ENCODE data around the gene SLC6A16. TPM values are rescaled to one million over a fixed set of nuclear protein-coding genes. Genes with fewer than 3 reads are reported as not detected.

The SLC6A16 gene
- total and polyA plus RNA-seq, 2 experiments from 2014 or later, result 0.31 to 1.8 TPM

- H3K4me3 ChIP-seq, result no peak overlapping the region
- peaks cover 59% of the 10 kb centered on the region for H3K36me3 ChIP-seq (ENCODE audit: insufficient read depth)
- H3K27ac ChIP-seq (ENCODE audit: low read depth), result no peak overlapping the region
- H3F3A ChIP-seq (replicated peaks; ENCODE audit: low read depth), result peaks cover 19% of the 10 kb centered on the region; the same call in 1 of the 2 replicates
- no peaks in the 10 kb centered on the region for H3K9me2 ChIP-seq (ENCODE audit: insufficient read depth)
- peaks cover 12% of the 10 kb centered on the region for H3K4me1 Mint-ChIP-seq
- peaks cover 10% of the 10 kb centered on the region; the same call in 1 of the 2 replicates for H4K20me1 ChIP-seq (replicated peaks; ENCODE audit: insufficient read depth)
- H3K27ac Mint-ChIP-seq, result no peak overlapping the region
- peaks cover 17% of the 10 kb centered on the region for H3K27me3 Mint-ChIP-seq (ENCODE audit: insufficient read depth, low read depth, poor library complexity)
- peaks cover 100% of the 10 kb centered on the region for H3K36me3 Mint-ChIP-seq (ENCODE audit: low read depth)
- H3K79me2 ChIP-seq (replicated peaks; ENCODE audit: insufficient read depth), result peaks cover 3% of the 10 kb centered on the region
- peaks cover 9% of the 10 kb centered on the region; the same call in 1 of the 2 replicates for H3K4me1 ChIP-seq (ENCODE audit: insufficient read depth)
- TF ChIP-seq NANOG (IDR thresholded peaks at IDR 0.05; ENCODE audit: borderline replicate concordance), result no peak
- no peak for TF ChIP-seq CTCF (conservative IDR thresholded peaks at IDR 0.05; ENCODE audit: low read depth in 2 of 2)
- TF ChIP-seq STAT1 (IDR thresholded peaks at IDR 0.05; ENCODE audit: unreplicated experiment), result no peak
- no peak for TF ChIP-seq ZNF462 (CRISPR knock-in tag; IDR thresholded peaks at IDR 0.05)
- no peak for TF ChIP-seq EZH2 (IDR thresholded peaks at IDR 0.05; ENCODE audit: low read depth, unreplicated experiment)
- TF ChIP-seq JUNB (IDR thresholded peaks at IDR 0.05; ENCODE audit: unreplicated experiment), result no peak
- TF ChIP-seq ETS1 (IDR thresholded peaks at IDR 0.05), result no peak
- TF ChIP-seq EZH2phosphoT487 (IDR thresholded peaks at IDR 0.05; ENCODE audit: unreplicated experiment), result no peak
- TF ChIP-seq CREB1 (CRISPR knock-in tag; IDR thresholded peaks at IDR 0.05; ENCODE audit: low read depth), result no peak
- TF ChIP-seq REST (IDR thresholded peaks at IDR 0.05; ENCODE audit: unreplicated experiment), result no peak
- TF ChIP-seq ZNF331 (CRISPR knock-in tag; IDR thresholded peaks at IDR 0.05; ENCODE audit: low read depth), result no peak
- no peak for TF ChIP-seq ZNF114 (CRISPR knock-in tag; IDR thresholded peaks at IDR 0.05)
- no peak for TF ChIP-seq POLR2AphosphoS5 (IDR thresholded peaks at IDR 0.05; ENCODE audit: low read depth)
- H3K9me3 Mint-ChIP-seq, result peaks cover 3% of the 10 kb centered on the region; the same call in 2 of the 3 replicates
- no peak overlapping the region for H3K4me2 ChIP-seq
- DNase-seq (ENCODE audit: low spot score) (no peak), ATAC-seq (no peak)
- no peak overlapping the region for H2AFZ ChIP-seq
- H3K4me3 Mint-ChIP-seq, result no peak overlapping the region
- H3K27me3 ChIP-seq (ENCODE audit: insufficient read depth), result no peaks in the 10 kb centered on the region
Observed at GRCh38 chr19:49344505-49345423, 19.8 kb upstream of the SLC6A16 start.
